HCT116 (cell line): Measurements from ENCODE around the gene PLCB1. TPM values are rescaled to one million over a fixed set of nuclear protein-coding genes. Genes with fewer than 3 reads are reported as not detected.

Source experiments
- ATAC-seq: fragments of 200-7000 bp; cut with Tn5 transposase; 2 replicates; pipeline ENCODE4 v1.9.1; 2020; ENCODE audit warnings: mild to moderate bottlenecking, moderate library complexity
- BruUV-seq: library from RNA; stranded (reverse); fragments of 400-500 nt; replicated peaks from 2 replicates; lab custom pipeline; 2021; lab: Mats Ljungman, UMichigan
- CTCF ChIA-PET: fragments of 300-600 bp; sonication (Branson Sonifier 250); formaldehyde crosslinking; loops from one replicate; lab custom pipeline; 2021; ENCODE audit warnings: antibody characterized with exemption; lab: Charles Lee
- POLR2A ChIA-PET: fragments of 300-600, 350-600 bp; sonication (Branson Sonifier 250); formaldehyde crosslinking; loops from one replicate; lab custom pipeline; 2021; ENCODE audit warnings: antibody characterized with exemption; lab: Charles Lee
- RAD21 ChIA-PET, 2 experiments: fragments of 300-600 bp; sonication (Branson Sonifier 250); formaldehyde crosslinking; loops; one replicate each; lab custom pipeline; 2023; ENCODE audit warnings: low total read pairs in 2 of 2; ENCODE audit not compliant: uncharacterized antibody in 2 of 2, unreplicated experiment in 2 of 2, low non-redundant PET in 1 of 2; lab: Charles Lee
- DNase-seq: peaks from one replicate; pipeline ENCODE4 v3.0.0-alpha.2; 2010; ENCODE audit warnings: low read depth, low spot score
- H2AFZ ChIP-seq: fragments of 200-600 bp; shearing (Covaris generic), sonication (generic); 2 replicates; pipeline ENCODE4 v1.6.1; 2017; ENCODE audit warnings: low read depth, mixed run types, mixed read lengths, antibody characterized with exemption, low read length; ENCODE audit not compliant: poor library complexity, severe bottlenecking
- H3K27ac ChIP-seq: 2 replicates; pipeline ENCODE4 v1.5.1; 2012; ENCODE audit warnings: low read depth, low read length
- H3K27me3 ChIP-seq: fragments of 200-600 bp; sonication (generic); 2 replicates; pipeline ENCODE4 v1.6.1; 2016; ENCODE audit warnings: mixed run types, low read length, mixed read lengths; ENCODE audit not compliant: insufficient read depth
- H3K36me3 ChIP-seq, 2 experiments: fragments of 200-500 bp in 1 of 2; fragments of 200-600 bp in 1 of 2; sonication (Bioruptor generic) in 1 of 2; sonication (generic) in 1 of 2; 2 replicates each; pipeline versions ENCODE4 v1.5.1 to v1.6.1; 2014 to 2016; ENCODE audit warnings: low read length in 2 of 2, inconsistent platforms in 1 of 2, mixed read lengths in 1 of 2, mixed run types in 1 of 2; ENCODE audit not compliant: insufficient read depth in 2 of 2, control insufficient read depth in 1 of 2
- H3K4me1 ChIP-seq, 2 experiments: fragments of 200-600 bp in 1 of 2; sonication (generic) in 1 of 2; 2 replicates each; pipeline versions ENCODE4 v1.5.1 to v1.6.1; 2012 to 2017; ENCODE audit warnings: low read length in 2 of 2, inconsistent platforms in 1 of 2, mild to moderate bottlenecking in 1 of 2, mixed read lengths in 1 of 2, mixed run types in 1 of 2, moderate library complexity in 1 of 2; ENCODE audit not compliant: insufficient read depth in 2 of 2, control insufficient read depth in 1 of 2
- H3K4me2 ChIP-seq: fragments of 200-600 bp; sonication (generic); 2 replicates; pipeline ENCODE4 v1.6.1; 2017; ENCODE audit warnings: mixed run types, low read length, mixed read lengths
- H3K4me3 ChIP-seq, 2 experiments: fragments of 200-600 bp in 1 of 2; sonication (generic) in 1 of 2; replicated peaks in 1 of 2; 2 replicates each; pipeline ENCODE4 v1.5.1; 2011 to 2016; ENCODE audit warnings: low read length in 2 of 2, control low read depth in 1 of 2, low read depth in 1 of 2, mild to moderate bottlenecking in 1 of 2, mixed read lengths in 1 of 2, mixed run types in 1 of 2
- H3K79me2 ChIP-seq: fragments of 200-600 bp; sonication (generic); 2 replicates; pipeline ENCODE4 v1.6.1; 2017; ENCODE audit warnings: mild to moderate bottlenecking, mixed run types, low read length, moderate library complexity, mixed read lengths; ENCODE audit not compliant: insufficient read depth
- H3K9ac ChIP-seq: fragments of 200-600 bp; sonication (generic); 2 replicates; pipeline ENCODE4 v1.6.1; 2016; ENCODE audit warnings: low read length, mixed read lengths
- H3K9me2 ChIP-seq: fragments of 200-600 bp; sonication (generic), shearing (Covaris generic); 2 replicates; pipeline ENCODE4 v1.6.1; 2017; ENCODE audit warnings: mixed run types, mild to moderate bottlenecking, moderate library complexity; ENCODE audit not compliant: insufficient read depth
- H3K9me3 ChIP-seq, 2 experiments: fragments of 200-500 bp in 1 of 2; fragments of 200-600 bp in 1 of 2; sonication (Bioruptor generic) in 1 of 2; sonication (generic) in 1 of 2; 2 replicates each; pipeline ENCODE4 v1.6.1; 2014 to 2017; ENCODE audit warnings: low read length in 2 of 2, mixed read lengths in 2 of 2, inconsistent platforms in 1 of 2, low read depth in 1 of 2, mild to moderate bottlenecking in 1 of 2, mixed run types in 1 of 2, moderate library complexity in 1 of 2; ENCODE audit not compliant: control insufficient read depth in 1 of 2, insufficient read depth in 1 of 2
- H4K20me1 ChIP-seq: fragments of 200-600 bp; sonication (generic), shearing (Covaris generic); 2 replicates; pipeline ENCODE4 v1.6.1; 2017; ENCODE audit warnings: mixed run types, mild to moderate bottlenecking, moderate library complexity; ENCODE audit not compliant: insufficient read depth
- ATF3 ChIP-seq: IDR thresholded peaks from 2 replicates; pipeline ENCODE4 v1.6.1; 2012
- CBX3 ChIP-seq: IDR thresholded peaks from 2 replicates; pipeline ENCODE4 v1.6.1; 2012; ENCODE audit warnings: low read depth
- CTCF ChIP-seq, 3 experiments: fragments of 200-600 bp in 1 of 3; sonication (generic) in 1 of 3; IDR thresholded peaks in 2 of 3; conservative IDR thresholded peaks in 1 of 3; 2 replicates each; pipeline ENCODE4 v1.5.1; 2012 to 2017; ENCODE audit warnings: low read depth in 2 of 3, low read length in 2 of 3, antibody characterized with exemption in 1 of 3, borderline replicate concordance in 1 of 3, control low read depth in 1 of 3, mild to moderate bottlenecking in 1 of 3, mixed read lengths in 1 of 3, mixed run types in 1 of 3, moderate library complexity in 1 of 3; ENCODE audit not compliant: insufficient read depth in 1 of 3
- EGR1 ChIP-seq: IDR thresholded peaks from 2 replicates; pipeline ENCODE4 v1.6.1; 2012; ENCODE audit warnings: low read depth
- ELF1 ChIP-seq: IDR thresholded peaks from 2 replicates; pipeline ENCODE4 v1.6.1; 2012; ENCODE audit warnings: low read depth, borderline replicate concordance
- EZH2 ChIP-seq: fragments of 200-600 bp; sonication (generic); IDR thresholded peaks from 2 replicates; pipeline ENCODE4 v1.6.1; 2017; ENCODE audit warnings: antibody characterized with exemption, mixed run types
- EZH2phosphoT487 ChIP-seq: fragments of 200-600 bp; IDR thresholded peaks from 2 replicates; pipeline ENCODE4 v1.6.1; 2018; ENCODE audit warnings: antibody characterized with exemption, borderline replicate concordance
- JUND ChIP-seq: IDR thresholded peaks from 2 replicates; pipeline ENCODE4 v1.6.1; 2012
- MAX ChIP-seq: IDR thresholded peaks from 2 replicates; pipeline ENCODE4 v1.6.1; 2012
- POLR2A ChIP-seq: IDR thresholded peaks from 2 replicates; pipeline ENCODE4 v1.7.0; 2011; ENCODE audit warnings: borderline replicate concordance; ENCODE audit not compliant: insufficient read depth, insufficient read length; ENCODE audit errors: extremely low read depth
- POLR2AphosphoS5 ChIP-seq: IDR thresholded peaks from 2 replicates; pipeline ENCODE4 v1.6.1; 2011; ENCODE audit warnings: mild to moderate bottlenecking, low read depth, low read length, moderate library complexity
- RAD21 ChIP-seq: IDR thresholded peaks from 2 replicates; pipeline ENCODE4 v1.6.1; 2012; ENCODE audit warnings: low read depth, mild to moderate bottlenecking
- SIN3A ChIP-seq: IDR thresholded peaks from 2 replicates; pipeline ENCODE4 v1.6.1; 2012; ENCODE audit warnings: low read depth
- SP1 ChIP-seq: IDR thresholded peaks from 2 replicates; pipeline ENCODE4 v1.6.1; 2012; ENCODE audit warnings: low read depth
- SRF ChIP-seq: IDR thresholded peaks from 2 replicates; pipeline ENCODE4 v1.6.1; 2012; ENCODE audit warnings: low read depth
- TCF7L2 ChIP-seq: IDR thresholded peaks from 2 replicates; pipeline ENCODE4 v1.7.0; 2011; ENCODE audit warnings: borderline replicate concordance, inconsistent platforms; ENCODE audit not compliant: insufficient read depth, insufficient read length; ENCODE audit errors: extremely low read depth
- YY1 ChIP-seq: IDR thresholded peaks from 2 replicates; pipeline ENCODE4 v1.6.1; 2011; ENCODE audit warnings: low read length, low read depth, moderate library complexity, mild to moderate bottlenecking; ENCODE audit not compliant: insufficient replicate concordance; ENCODE audit errors: extremely low read depth
- ZBTB33 ChIP-seq: IDR thresholded peaks from 2 replicates; pipeline ENCODE4 v1.6.1; 2011; ENCODE audit warnings: mild to moderate bottlenecking, low read length, moderate library complexity; ENCODE audit not compliant: insufficient replicate concordance; ENCODE audit errors: extremely low read depth
- ZFX ChIP-seq: fragments of 450-650 bp; IDR thresholded peaks from 2 replicates; pipeline ENCODE4 v1.6.1; 2017
- ZNF274 ChIP-seq: fragments of 200-500 bp; sonication (Bioruptor generic); IDR thresholded peaks from 2 replicates; pipeline ENCODE4 v1.6.1; 2014; ENCODE audit warnings: mild to moderate bottlenecking, low read depth, low read length, inconsistent platforms
- intact Hi-C: fragments of 100-400 bp; cut with micrococcal nuclease; formaldehyde crosslinking; loops from 2 replicates; pipeline ENCODE4 v1.10.0; 2022
- total RNA-seq: library from RNA; stranded (reverse); gene quantifications from one replicate; pipeline ENCODE4 v1.2.1, GENCODE V29; 2021; ENCODE audit not compliant: unreplicated experiment

Gene PLCB1
- total RNA-seq, 1 experiment from 2014 or later = 15.8 TPM

- RAD21 ChIA-PET = no interaction called here
- H3K4me2 ChIP-seq = no peak overlapping the region
- no peaks in the 10 kb centered on the region for H3K4me1 ChIP-seq
- no peaks in the 10 kb centered on the region for H3K9me2 ChIP-seq
- no peaks in the 10 kb centered on the region for H3K27me3 ChIP-seq
- ATAC-seq = no peak
- H3K79me2 ChIP-seq = no peaks in the 10 kb centered on the region
- no peaks in the 10 kb centered on the region for H3K36me3 ChIP-seq
- H3K27ac ChIP-seq = no peak overlapping the region
- H3K9ac ChIP-seq = no peak overlapping the region
- no TSS peak for BruUV-seq
- DNase-seq = no peak
- H4K20me1 ChIP-seq = no peaks in the 10 kb centered on the region
- no peak overlapping the region for H3K4me3 ChIP-seq
- no peaks in the 10 kb centered on the region for H3K9me3 ChIP-seq
- TF ChIP-seq EZH2 = no peak
- no peak for TF ChIP-seq ELF1
- TF ChIP-seq CBX3 = no peak
- TF ChIP-seq CTCF (IDR thresholded peaks at IDR 0.05 in 2 of 3, conservative IDR thresholded peaks at IDR 0.05 in 1 of 3; ENCODE audit: borderline replicate concordance in 1 of 3, insufficient read depth in 1 of 3, low read depth in 2 of 3, low read length in 2 of 3) = no peak
- no peak for TF ChIP-seq ZBTB33
- no peak for TF ChIP-seq SP1
- no peak for TF ChIP-seq ZFX
- TF ChIP-seq JUND = no peak
- no peak for TF ChIP-seq POLR2A
- TF ChIP-seq SIN3A = no peak
- no peak for TF ChIP-seq ZNF274
- no peak for TF ChIP-seq TCF7L2
- no peak for TF ChIP-seq POLR2AphosphoS5
- no peak for TF ChIP-seq EGR1
- TF ChIP-seq ATF3 = no peak
- TF ChIP-seq EZH2phosphoT487 = no peak
- no peak for TF ChIP-seq YY1
- TF ChIP-seq RAD21 = no peak
- TF ChIP-seq MAX = no peak
- TF ChIP-seq SRF = no peak
- intact Hi-C loops = loop anchor here (10.0 kb wide), 1 partner anchor 395 kb away; no protein-coding TSS in a partner anchor
- CTCF ChIA-PET = no interaction called here
- H2AFZ ChIP-seq = no peak overlapping the region
- POLR2A ChIA-PET = no interaction called here
Measured at GRCh38 chr20:8139899-8140298, 7.8 kb downstream of the PLCB1 start.
